Mucosa of rectum (tissue), 2 donors: ENCODE data around the gene CLDN11.

Experiments used
- H3K27ac ChIP-seq, 2 donors: one replicate each; pipeline ENCODE4 v1.7.0; 2013; ENCODE audit warnings: inconsistent platforms in 2 of 2, low read depth in 2 of 2, low read length in 2 of 2
- H3K27me3 ChIP-seq, 2 donors: one replicate each; pipeline ENCODE4 v1.7.0; 2013; ENCODE audit warnings: low read length in 2 of 2; ENCODE audit not compliant: control insufficient read depth in 2 of 2, insufficient read depth in 2 of 2
- H3K36me3 ChIP-seq, 2 donors: one replicate each; pipeline ENCODE4 v1.7.0; 2013; ENCODE audit warnings: low read length in 2 of 2; ENCODE audit not compliant: control insufficient read depth in 2 of 2, insufficient read depth in 2 of 2
- H3K4me1 ChIP-seq, 2 donors: one replicate each; pipeline ENCODE4 v1.7.0; 2013; ENCODE audit warnings: low read length in 2 of 2, mild to moderate bottlenecking in 1 of 2; ENCODE audit not compliant: control insufficient read depth in 2 of 2, insufficient read depth in 2 of 2
- H3K4me3 ChIP-seq, 2 donors: one replicate each; pipeline ENCODE4 v1.7.0; 2013; ENCODE audit warnings: low read length in 2 of 2
- H3K9ac ChIP-seq, 2 donors: one replicate each; pipeline ENCODE4 v1.7.0; 2013; ENCODE audit warnings: low read length in 2 of 2, low read depth in 1 of 2, mild to moderate bottlenecking in 1 of 2
- H3K9me3 ChIP-seq, 2 donors: one replicate each; pipeline ENCODE4 v1.7.0; 2013; ENCODE audit warnings: low read length in 2 of 2; ENCODE audit not compliant: control insufficient read depth in 2 of 2
- donor health status: healthy.
- donor health status: Normal muscosa, but diverticular disease.

The CLDN11 gene

DNA sequence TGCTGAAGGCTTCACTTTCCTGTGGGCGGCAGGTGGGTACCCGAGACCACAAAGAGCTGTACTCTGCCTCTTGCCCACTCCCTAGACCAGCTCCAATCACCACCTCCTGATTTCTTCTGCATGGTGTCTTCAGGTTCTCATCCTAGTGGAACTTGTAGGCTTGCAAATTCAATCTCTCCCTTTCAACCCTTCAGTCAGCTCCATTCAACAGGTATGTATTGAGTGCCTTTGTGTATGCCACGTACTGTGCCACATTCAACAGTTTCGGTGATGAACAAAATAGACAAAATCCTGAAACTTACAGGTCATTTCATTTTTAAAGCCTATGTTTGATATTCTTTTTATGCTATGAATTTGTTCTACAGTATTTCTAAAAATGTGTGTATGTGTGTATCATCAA lies 5.4 kb upstream of the CLDN11 start:
- Histone ChIP-seq H3K27ac (no peak overlapping the region), H3K4me1 (no peaks in the 10 kb centered on the region), H3K4me3 (no peak overlapping the region), H3K9me3 (no peaks in the 10 kb centered on the region), H3K27me3 (peaks cover 3 to 9% of the 10 kb centered on the region in 2 donors), H3K9ac (no peak overlapping the region), H3K36me3 (no peaks in the 10 kb centered on the region)

DNA sequence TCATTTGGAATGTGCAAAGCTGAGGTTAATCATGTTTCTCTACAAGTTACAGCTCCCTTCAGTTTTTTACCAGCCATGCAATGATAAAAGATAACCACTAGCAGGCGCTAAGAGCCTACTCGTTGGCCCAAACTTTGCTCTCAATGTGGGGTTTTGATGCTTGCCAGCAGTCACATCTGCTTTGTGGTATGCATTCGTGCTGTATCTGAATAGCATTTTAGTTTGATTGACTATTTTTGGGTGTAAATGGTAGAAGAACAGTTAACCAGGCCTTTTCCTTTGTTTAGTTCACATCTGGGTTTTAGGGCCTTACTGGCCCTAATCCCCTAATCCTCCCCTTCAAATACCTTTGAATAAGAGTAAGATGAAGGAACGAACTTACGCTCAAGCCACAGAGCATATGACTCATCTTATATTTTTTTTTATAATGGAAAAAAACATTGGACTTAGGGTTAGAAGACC lies 4.4 kb upstream of the CLDN11 start:
- H3K27ac ChIP-seq: no peak overlapping the region
- H3K9ac ChIP-seq: no peak overlapping the region
- no peaks in the 10 kb centered on the region for H3K36me3 ChIP-seq
- H3K9me3 ChIP-seq: no peaks in the 10 kb centered on the region
- H3K4me3 ChIP-seq: no peak overlapping the region
- H3K4me1 ChIP-seq: peaks cover 5 to 6% of the 10 kb centered on the region in 2 donors
- peaks cover 11 to 16% of the 10 kb centered on the region in 2 donors for H3K27me3 ChIP-seq

DNA sequence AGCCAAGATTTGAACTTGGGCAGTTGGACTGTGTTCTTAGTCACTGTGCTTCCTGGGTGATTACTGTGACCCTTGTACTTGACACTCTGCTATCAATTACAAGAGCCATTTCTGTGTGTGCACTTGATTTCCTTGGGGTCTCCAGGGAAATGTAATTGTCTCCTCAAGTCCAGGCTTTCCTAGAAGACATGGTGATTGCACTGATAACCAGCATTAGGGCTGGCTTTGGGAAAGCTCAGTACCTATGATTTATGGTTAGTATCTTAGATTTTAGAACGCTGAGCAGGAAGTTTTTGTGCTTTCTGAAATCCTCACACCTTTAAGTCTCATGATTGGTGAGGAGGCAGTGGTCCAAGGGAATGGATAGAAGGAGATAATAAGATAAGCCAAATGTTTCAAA lies 1.6 kb upstream of the CLDN11 start:
- H3K27me3 ChIP-seq: peaks cover 27% of the 10 kb centered on the region in 2 donors
- no peaks in the 10 kb centered on the region for H3K9me3 ChIP-seq
- H3K4me1 ChIP-seq: peaks cover 10% of the 10 kb centered on the region in 2 donors
- no peak overlapping the region for H3K9ac ChIP-seq
- no peaks in the 10 kb centered on the region for H3K36me3 ChIP-seq
- no peak overlapping the region for H3K27ac ChIP-seq
- no peak overlapping the region for H3K4me3 ChIP-seq

DNA sequence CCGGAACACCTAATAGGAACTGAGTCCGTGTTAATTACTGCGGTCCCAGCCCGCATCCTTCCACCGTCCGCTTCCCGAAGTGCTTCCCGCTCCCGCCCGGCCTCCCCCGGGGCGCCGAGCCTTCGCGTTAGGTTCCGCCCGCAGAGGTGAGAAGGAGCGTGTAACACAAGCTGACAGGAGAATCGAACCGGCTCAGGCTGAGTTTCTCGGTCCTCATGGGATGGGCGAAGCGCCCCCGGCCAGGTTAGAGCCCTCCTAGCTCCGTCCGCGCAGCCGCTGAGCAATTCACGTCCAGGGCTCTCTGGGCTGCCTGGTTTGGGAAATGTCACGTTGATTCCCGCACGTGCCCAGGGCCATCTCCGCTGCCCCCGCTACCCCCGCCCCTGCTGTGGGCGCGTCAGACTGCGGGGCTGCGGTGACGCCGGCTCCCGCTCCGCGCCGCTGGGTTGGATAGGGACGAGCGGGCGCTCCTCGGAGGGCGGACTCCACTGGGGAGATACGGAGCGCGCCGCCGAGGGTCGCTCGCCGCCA lies 954 bp downstream of the CLDN11 start:
- Histone ChIP-seq H3K36me3 (no peaks in the 10 kb centered on the region), H3K9me3 (no peaks in the 10 kb centered on the region), H3K27ac (no peak overlapping the region), H3K4me1 (peaks cover 10% of the 10 kb centered on the region in 2 donors), H3K4me3 (peak overlapping the region; percentile 61 to 62), H3K9ac (no peak overlapping the region), H3K27me3 (peaks cover 27% of the 10 kb centered on the region in 2 donors)

DNA sequence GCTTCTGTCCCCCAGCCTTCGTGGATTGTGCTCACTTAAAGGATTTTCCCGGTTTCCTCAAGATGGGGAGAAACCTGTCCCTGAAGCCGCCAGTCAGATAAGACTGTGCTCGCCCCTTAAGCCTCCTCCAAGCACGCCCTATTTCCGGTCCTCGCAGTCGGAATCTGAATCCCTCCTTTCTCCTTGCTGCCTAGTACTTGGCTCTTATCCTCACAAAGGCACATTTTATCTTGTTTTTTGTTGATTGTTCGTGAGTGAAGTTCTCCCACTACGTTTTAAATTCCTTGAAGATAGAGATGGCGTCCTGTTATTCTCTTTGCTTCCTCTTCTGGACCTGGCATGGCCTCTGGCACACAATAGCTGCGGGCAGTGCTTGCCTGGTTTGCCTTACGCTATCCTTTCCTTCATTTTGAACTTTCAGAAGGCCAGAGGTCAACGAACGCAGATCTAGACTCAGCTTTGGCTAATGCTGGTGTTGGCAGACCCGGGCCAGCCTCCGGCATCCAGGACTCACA lies 1.7 kb downstream of the CLDN11 start:
- Histone ChIP-seq H3K4me3 (peak overlapping the region in 1 of 2 donors; percentile 61), H3K27ac (no peak overlapping the region)

DNA sequence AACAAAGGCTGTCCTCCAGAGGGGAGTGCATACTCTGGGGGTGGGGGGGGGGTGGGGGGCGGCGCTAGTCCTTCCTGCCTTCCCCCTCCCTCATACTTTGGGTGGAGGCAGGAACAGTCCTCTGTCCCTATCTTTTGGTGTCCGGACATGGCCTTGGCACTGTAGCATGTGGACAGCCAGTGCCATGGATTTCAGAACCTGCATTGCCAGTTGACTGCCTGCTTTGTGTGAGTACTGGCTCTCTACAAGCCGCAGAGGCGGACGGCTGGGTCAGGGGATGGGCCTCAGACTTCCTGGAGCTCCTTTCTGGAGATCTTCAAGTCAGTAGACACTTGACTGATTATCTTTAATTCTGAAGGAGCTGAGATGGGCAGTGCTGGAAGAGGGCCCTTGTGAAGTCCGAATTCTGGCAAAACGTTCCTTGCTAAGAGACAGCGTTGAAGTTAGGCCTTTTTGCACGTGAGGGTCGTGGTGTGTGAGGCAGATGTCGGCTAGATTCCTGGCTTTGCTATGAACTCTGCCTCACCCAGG lies 2.5 kb downstream of the CLDN11 start:
- Histone ChIP-seq H3K9me3 (no peaks in the 10 kb centered on the region), H3K27ac (no peak overlapping the region), H3K4me3 (no peak overlapping the region), H3K27me3 (peaks cover 27% of the 10 kb centered on the region in 2 donors), H3K36me3 (no peaks in the 10 kb centered on the region), H3K9ac (no peak overlapping the region), H3K4me1 (peaks cover 10% of the 10 kb centered on the region in 2 donors)

More for the DNA sequence above, 1.7 kb downstream of the CLDN11 start:
- peaks cover 10% of the 10 kb centered on the region in 2 donors for H3K4me1 ChIP-seq
- no peaks in the 10 kb centered on the region for H3K36me3 ChIP-seq
- H3K9ac ChIP-seq: no peak overlapping the region
- H3K27me3 ChIP-seq: peaks cover 27% of the 10 kb centered on the region in 2 donors
- no peaks in the 10 kb centered on the region for H3K9me3 ChIP-seq

DNA sequence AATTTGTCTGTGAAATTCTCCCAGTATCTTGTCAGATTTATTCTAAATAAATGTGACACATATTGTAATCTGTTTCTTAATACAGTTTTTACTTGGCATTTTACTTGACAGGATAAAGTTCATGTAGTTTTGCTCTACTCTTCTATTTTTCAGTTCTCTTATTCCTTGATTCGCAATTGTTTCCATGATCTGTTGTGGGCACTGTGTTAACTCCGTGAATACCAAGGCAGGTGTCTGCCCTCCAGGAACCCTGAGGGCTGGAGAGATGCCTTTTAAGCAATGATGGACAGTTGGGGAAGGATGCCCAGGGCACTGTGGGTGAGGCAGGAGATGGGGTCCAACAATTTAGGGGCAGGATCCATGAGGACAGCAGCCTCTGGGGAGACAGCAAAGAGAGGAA lies 3.1 kb downstream of the CLDN11 start:
- Histone ChIP-seq H3K27ac (no peak overlapping the region), H3K9ac (no peak overlapping the region), H3K27me3 (peaks cover 27% of the 10 kb centered on the region in 2 donors), H3K4me1 (peaks cover 10% of the 10 kb centered on the region in 2 donors), H3K9me3 (no peaks in the 10 kb centered on the region), H3K4me3 (no peak overlapping the region), H3K36me3 (no peaks in the 10 kb centered on the region)

DNA sequence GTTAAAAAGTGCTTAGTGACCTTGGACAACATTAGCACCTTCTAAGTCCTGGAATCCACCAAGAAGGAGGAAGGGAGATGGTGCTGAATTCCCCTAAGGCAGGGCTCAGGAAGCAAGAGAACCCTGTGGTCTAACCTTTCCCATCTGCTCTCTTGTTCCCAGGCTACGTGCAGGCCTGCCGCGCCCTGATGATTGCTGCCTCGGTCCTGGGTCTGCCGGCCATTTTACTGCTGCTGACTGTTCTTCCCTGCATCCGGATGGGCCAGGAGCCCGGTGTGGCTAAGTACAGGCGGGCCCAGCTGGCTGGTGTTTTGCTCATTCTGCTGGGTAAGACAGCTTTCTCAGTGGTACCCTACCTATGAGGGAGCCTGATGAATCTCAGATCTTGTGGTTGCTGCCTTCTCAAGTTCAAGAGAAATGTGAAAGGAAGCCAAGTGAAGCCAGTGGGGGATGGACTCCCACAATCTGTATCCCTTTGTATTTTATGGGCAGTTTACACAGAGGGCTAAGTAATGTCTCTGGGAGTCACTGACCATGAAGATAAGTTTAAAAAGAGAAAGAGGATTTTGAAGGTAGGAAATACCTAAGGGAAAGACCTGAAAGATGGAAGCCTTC lies 4.4 kb downstream of the CLDN11 start:
- Histone ChIP-seq H3K4me3 (no peak overlapping the region), H3K36me3 (no peaks in the 10 kb centered on the region), H3K27me3 (peaks cover 21 to 26% of the 10 kb centered on the region in 2 donors), H3K9ac (no peak overlapping the region), H3K9me3 (no peaks in the 10 kb centered on the region), H3K4me1 (peaks cover 10% of the 10 kb centered on the region in 2 donors), H3K27ac (no peak overlapping the region)

DNA sequence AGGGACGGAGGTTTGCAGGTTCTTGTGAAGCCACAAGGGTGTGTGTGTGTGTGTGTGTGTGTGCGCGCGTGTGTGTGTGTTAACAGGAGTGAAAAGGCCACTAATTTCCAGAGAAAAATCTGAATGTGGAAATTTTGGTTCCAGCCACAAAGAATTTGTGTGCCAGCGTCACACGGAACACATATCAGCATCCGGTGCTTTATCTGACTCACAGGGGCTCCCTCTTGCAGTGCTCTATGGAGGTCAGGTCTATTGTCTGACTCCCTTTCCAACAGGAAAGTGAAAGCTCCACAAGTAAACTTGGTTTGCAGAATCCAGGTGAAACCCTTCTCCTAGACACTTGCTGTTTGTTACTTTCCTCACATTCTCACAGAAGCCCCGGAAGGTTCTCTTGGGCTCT lies 6.2 kb downstream of the CLDN11 start:
- Histone ChIP-seq H3K4me1 (peaks cover 0 to 3% of the 10 kb centered on the region in 2 donors), H3K9ac (no peak overlapping the region), H3K27me3 (peaks cover 7 to 9% of the 10 kb centered on the region in 2 donors), H3K9me3 (no peaks in the 10 kb centered on the region), H3K36me3 (no peaks in the 10 kb centered on the region), H3K27ac (no peak overlapping the region), H3K4me3 (no peak overlapping the region)

DNA sequence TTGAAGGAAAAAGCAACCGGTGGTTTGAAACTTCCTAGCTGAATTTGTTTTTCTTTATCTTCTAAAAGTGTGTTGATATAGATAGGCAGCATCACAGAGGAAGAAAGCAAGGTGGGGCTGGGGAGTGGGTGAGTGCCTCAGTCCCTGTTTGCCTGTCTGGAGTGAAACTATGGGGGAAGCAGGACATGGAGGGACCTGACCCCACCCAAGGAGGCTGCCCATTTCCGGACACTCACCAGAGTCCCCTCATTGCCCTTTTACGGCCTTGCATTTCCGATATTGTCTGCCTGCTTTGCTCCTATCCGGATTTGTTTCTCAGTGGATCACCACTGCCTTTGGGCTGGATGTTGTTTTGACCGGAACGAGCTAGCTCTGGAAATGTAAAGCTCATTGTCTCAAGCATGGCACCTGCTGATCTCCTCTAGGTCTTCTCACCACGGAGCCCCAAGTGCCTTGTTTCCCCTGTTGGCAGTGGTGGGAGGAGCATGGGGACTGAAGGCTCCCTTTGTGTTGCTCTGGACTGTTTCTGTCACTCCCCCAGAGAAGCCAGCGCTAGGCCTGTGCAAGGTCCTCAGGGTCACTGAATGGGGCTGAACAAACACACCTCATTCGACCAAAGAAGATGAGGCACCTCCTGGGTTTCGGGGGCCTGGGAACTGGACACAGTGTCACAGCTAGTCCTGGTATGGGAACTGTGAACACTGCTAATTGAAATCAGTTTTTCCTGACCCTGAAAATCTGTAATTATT lies 7.0 kb downstream of the CLDN11 start:
- H3K36me3 ChIP-seq: no peaks in the 10 kb centered on the region
- peaks cover 0 to under 1% of the 10 kb centered on the region in 2 donors for H3K4me1 ChIP-seq
- peaks cover 0 to 1% of the 10 kb centered on the region in 2 donors for H3K27me3 ChIP-seq
- H3K9me3 ChIP-seq: no peaks in the 10 kb centered on the region
- no peak overlapping the region for H3K4me3 ChIP-seq
- no peak overlapping the region for H3K27ac ChIP-seq
- no peak overlapping the region for H3K9ac ChIP-seq
